GM03348 (cell line): Measurements from ENCODE around the gene STK31.
"Not testable (repeated sequence)": the region's sequence is repeated elsewhere in the genome, so short reads cannot be mapped to it uniquely, and the experiment has no call there.

Experiments
- DNase-seq: peaks from one replicate; pipeline ENCODE4 v3.0.0; 2012; ENCODE audit warnings: low spot score

The STK31 gene

DNA sequence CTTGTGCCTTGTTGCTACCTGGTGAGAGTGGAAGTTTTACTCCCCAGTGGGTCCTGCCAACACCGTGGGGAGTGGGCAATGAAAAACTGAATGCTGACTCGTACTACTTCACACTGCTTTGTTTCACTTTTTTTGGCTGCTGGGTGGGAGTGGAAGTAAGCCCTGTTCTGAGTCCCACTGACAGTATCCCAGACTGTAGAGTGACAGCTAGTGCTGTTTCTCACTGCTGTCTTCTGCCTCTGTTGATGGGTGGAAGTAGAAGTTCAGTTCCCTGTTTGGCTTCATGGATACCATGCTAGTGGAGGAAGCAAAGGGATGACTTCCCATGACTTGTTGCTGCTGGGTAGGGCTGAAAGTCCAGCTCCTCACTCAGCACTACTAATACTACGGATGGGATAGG is 98.4 kb downstream of the STK31 start:
- DNase-seq, result no peak

DNA sequence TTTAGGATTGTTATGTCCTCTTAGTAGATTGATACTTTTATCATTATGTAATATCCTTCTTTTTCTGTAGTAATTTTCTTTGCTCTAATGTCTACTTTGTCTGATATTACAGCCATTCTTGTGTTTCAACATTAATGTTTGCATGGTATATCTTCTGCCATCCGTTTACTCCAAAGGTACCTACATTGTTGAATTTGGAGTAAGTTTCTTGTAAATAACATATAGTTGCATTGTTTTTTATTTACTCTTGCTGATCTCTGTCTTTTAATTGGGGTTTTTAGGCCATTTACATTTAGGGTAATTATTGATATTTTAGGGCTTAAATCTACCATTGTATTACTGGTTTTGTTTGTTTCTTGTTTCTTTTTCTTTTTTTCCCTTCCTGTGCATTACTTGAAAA is 100.1 kb downstream of the STK31 start:
- DNase-seq, result no peak

DNA sequence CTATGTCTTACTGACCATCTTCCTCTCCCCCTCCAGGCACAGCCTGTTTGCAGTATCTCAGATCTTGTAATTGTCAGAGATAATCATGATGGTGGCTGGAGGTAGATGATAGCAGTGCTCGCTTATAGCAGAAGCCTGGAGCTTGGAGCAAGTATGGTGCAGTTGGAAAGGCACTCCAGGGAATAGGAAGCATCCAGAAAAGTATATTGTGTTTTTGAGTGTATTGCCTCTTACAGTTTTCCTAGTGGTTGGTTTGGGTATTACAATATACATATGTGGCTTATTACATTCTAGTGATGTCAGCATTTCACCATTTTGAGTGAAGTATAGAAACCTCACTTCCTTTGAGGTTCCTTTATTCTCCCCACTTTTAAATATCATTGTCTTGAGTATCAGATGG is 101.5 kb downstream of the STK31 start:
- DNase-seq, result no peak

DNA sequence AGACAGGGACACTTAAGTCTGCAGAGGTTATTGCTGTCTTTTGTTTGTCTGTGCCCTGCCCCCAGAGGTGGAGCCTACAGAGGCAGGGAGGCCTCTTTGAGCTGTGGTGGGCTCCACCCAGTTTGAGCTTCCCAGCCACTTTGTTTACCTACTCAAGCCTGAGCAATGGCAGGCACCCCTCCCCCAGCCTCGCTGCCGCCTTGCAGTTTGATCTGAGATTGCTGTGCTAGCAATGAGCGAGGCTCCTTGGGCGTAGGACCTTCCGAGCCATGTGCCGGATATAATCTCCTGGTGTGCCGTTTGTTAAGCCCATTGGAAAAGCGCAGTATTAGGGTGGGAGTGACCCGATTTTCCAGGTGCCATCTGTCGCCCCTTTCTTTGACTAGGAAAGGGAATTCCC is 118.1 kb downstream of the STK31 start:
- not testable (repeated sequence) for DNase-seq

DNA sequence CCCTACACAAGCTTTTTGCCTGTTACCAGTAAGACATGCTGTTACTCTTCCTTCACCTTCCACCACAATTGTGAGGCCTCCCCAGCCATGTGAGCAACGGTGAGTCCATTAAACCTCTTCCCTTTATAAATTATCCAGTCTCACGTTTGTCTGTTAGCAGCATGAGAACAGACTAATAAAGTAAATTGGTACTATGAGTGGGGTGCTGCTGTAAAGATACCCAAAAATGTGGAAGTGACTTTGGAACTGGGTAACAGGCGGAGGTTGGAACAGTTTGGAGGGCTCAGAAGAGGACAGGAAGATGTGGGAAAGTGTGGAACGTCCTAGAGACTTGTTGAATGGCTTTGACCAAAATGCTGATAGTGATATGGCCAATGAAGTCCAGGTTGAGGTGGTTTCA is 122.7 kb downstream of the STK31 start:
- DNase-seq, result not testable (repeated sequence)

DNA sequence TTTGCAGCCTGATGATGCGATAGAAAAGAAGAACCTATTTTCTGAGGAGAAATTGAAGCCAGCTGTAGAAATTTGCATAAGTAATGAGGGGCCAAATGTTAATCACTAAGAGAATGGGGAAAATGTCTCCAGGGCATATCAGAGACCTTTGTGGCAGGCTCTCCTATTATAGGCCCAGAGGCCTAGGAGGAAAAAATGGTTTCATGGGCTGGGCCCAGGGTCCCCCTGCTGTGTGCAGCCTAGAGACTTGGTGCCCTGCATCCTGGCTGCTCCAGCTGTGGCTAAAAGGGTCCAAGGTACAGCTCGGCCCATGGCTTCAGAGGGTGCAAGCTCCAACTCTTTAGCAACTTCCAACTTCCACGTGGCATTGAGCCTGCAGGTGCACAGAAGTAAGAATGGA is 123.4 kb downstream of the STK31 start:
- DNase-seq, result no peak

DNA sequence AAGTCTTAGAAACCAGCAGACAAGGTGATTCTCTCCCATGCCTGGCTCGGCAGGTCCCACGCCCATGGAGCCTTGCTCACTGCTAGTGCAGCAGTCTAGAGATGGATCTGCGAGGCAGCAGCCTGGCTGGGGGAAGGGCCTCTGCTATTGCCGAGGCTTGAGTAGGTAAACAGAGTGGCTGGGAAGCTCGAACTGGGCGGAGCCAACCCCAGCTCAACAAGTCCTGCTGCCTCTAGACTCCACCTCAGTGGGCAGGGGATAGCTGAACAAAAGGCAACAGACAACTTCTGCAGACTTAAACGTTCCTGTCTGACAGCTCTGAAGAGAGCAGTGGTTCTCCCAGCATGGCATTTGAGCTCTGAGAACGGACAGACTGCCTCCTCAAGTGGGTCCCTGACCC is 134.8 kb downstream of the STK31 start:
- not testable (repeated sequence) for DNase-seq

DNA sequence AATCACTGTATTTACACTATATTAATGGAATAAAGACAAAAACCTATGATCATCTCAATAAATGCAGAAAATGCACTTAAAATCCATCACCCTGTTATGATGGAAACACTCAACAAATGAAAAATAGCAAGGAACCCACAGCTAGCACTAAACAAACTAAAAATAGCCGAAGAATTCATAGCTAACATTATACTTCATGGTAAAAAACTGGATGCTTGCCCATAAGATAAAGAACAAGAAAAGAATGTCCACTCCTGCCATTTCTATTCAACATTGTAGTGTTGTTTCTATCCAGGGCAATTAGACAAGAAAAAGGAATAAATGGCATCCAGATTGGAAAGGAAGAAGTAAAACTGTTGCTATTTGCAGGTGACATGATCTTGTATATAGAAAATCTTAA is 142.1 kb downstream of the STK31 start:
- DNase-seq, result no peak

DNA sequence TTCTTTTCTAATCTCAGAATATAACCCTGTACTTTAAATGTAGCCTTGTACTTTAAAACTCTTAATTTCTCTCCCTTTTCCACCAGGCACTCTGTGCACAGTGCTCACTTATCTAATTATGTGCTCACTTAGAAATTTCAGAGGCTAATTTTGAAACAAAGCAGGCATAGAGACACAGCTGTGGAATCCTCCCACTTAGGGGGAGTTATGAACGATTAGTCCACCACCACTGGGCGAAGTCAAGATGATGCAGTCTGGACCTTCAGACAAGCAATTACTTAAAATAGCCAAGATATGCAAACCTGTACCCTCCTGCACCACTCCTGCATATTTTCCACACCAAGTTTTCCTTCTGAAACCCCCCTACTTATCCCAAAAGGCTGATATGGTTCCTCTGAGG is 143.0 kb downstream of the STK31 start:
- no peak for DNase-seq

DNA sequence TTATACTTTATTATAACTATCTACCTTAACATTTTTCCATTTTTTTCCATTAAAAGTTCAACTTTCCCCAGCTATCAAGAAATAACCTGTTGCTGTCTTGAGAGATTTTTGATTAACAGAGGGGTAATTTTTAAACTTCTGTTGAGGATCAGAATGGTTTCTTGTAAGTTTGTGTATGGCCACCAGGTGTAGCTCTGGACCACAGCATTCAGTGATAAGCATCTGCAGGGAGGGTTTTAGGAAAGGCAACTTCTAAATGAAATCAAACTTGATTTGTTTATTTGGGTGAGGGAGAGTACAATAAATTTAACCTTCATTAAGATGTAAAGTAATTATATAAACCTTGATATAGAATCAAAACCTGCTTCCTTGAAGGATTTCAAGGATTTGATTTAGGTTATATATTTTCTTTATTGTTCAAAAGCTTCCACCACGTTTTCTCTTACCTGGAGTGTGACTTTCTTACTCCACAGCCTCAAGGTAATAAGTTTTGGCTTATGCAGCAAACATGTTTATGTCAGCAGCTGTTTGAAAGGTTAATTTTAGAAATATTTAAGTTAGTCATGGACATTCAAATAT is 153.3 kb downstream of the STK31 start:
- DNase-seq, result peak; percentile 4

DNA sequence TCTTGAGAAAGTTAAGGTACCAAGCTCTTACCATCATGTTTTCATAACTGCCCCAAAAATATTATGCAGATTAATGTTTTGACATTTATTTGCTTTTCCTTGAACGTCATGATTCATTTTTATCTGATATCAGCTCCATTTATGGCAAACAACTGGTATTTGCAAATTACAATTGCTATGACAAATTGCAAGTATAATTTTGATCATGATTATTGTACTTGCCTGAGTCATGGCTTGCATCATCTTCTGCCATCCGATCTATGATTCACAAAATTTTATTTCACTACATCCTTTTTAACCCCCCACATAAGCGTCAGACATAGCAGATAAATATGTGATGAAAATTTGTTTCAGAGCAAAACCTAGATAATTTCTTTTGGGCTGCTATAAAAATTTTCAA is 155.0 kb downstream of the STK31 start:
- no peak for DNase-seq

DNA sequence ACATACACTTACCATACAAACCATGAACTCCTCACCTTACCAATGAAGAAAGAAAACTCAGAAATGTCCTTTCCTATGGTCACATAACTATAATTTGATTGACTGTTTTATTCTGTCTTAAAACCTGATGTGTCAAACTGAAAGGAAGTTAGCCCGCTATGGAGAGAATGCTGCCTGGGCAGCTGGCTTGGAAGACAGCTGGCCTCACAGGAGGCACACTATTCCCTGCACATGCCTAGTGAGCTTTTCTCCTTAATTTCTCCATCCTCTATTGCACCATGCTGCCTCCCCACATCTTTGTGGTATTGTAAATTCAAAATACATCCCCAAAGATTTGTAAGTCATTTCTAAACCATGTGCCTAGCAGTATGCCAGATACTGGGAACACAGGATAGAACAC is 163.3 kb downstream of the STK31 start:
- DNase-seq, result no peak

DNA sequence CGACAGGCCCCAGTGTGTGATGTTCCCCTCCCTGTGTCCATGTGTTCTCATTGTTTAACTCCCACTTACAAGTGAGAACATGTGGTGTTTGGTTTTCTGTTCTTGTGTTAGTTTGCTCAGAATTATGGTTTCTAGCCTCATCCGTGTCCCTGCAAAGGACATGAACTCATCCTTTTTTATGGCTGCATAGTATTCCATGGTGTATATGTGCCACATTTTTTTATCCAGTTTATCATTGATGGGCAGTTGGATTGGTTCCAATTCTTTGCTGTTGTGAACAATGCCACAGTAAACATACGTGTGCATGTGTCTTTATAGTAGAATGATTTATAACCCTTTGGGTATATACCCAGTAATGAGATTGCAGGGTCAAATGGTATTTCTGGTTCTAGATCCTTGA is 166.5 kb downstream of the STK31 start:
- not testable (repeated sequence) for DNase-seq
